LoVo (cell line): ENCODE results near the gene BIRC5.

Experiments
- DNase-seq: peaks from one replicate; pipeline ENCODE4 v3.0.0-alpha.2; 2016; ENCODE audit warnings: low spot score

Gene BIRC5

DNA sequence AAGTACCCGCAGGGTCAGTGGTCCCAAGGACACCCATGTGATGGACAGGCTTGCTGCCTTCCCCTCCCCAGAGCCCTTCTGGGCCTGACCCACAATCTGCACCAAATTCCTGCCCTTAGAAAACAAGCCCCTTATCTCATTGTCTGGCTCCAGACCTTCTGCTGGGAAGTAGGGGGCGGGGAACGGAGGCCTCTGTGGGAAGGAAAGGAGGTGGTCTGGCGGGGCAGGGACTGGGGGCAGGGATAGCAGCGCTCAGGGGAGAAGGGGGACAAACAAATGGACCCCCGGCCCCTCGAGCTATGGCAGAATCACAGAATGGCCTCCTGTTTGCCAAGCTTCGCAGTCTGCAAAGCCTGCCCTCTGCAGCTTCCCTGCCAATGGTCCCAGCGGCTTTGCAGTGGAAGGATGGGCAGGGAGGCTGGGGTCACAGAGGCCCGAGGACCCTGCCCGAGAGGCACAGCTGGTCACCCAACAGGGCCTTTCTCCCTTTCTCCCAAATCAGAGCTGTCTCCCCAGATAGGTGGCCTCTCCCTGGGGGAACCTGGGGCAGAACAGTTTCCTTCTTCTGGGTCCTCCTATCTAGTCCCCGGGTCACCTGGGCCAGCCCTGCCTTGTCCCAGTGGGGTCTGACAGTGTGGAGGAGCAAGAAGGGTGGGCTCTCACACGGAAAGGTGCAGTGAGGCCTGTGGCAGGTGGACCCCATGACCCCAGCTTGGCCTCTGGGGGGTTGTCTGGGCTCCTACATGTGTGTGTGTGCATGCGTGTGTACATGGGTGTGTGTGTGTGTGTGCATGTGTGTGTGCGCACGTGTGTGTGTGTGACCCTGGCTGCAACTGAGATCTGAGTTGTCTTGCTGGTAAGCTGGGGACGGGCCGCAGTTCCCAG, 42.9 kb downstream of the BIRC5 start:
- DNase-seq, result no peak

DNA sequence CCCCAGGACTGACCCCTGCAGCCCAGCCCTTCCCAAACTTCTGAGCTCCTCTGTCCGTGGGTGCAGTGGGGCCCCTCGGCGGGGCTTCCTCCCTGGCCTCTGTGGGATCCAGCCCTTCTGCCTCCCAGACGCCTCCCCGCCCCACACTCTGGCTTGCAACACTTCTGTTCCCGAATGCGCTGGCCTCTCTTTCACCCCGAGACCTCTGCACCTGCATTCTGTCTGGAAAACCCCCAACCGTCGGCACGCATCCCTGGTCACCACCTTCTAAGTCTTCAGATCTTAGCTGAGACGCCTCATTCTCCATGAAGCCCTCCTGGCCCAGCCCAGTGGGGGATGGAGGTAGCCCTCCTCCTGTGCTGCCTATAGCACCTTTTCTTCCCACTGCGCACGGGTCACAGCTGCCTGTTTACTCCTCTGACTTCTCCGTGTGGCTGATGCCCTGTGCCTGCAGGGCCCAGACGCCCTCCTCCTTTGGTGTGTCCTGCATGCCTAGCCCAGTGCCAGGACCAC, 43.8 kb downstream of the BIRC5 start:
- no peak for DNase-seq

DNA sequence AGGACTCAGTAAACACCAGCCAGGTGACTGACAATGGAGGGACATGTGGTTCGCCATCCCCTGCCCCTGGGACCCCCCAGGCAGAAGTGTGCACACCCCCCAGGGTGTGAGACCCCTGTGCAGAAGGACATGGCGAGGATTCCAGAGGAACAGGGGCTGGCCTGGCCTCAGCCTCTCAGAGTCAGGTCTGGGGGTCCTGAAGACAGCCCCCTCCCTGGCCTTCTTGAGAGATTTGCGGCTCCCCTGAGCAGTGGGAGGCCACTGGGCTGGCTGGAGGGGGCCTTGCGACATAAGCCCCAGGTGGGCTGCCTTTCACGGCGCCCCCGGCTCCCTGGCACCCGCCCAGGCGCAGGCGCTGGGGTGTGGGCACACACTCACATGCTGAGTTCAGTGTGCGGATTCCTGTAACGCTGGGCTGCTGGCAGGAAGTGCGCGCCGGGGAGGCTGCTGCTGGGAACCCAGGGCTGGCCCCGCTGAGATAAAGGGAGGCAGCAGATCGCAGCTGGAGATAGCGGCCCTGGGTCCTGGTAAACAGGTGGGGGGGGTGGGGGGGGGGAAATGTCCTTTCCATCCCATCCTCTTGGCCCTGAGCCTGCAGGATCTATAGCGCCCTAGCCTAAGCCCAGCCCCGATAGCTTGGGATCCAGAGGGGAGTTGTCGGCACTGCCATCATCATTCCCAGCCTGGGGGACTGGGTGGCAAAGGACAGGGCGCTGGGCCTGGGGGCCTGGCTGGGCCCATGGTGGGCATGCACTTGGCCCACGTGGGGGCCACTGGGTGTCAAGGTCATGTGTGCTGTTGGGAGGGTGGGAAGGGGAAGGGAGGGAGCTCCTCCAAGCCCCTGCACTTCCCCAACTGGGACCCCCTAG, 44.5 kb downstream of the BIRC5 start:
- DNase-seq, result no peak

DNA sequence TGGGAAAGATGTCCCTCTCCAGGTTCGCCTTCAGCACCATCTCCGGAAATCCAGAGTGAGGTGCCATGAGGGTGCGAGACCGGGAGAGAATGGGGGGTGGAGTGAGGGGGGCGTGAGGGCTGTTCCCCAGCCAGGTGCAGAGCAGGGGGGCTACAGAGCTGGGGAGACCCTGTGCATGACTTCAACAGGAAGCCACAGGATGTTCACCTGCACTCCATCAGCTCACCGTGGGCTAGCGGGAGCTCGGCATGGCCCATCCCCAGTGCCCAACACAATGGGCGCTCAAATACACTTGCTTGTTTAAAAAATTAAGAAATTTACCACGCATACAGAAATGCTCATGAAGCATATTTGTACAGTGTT, 45.1 kb downstream of the BIRC5 start:
- no peak for DNase-seq

DNA sequence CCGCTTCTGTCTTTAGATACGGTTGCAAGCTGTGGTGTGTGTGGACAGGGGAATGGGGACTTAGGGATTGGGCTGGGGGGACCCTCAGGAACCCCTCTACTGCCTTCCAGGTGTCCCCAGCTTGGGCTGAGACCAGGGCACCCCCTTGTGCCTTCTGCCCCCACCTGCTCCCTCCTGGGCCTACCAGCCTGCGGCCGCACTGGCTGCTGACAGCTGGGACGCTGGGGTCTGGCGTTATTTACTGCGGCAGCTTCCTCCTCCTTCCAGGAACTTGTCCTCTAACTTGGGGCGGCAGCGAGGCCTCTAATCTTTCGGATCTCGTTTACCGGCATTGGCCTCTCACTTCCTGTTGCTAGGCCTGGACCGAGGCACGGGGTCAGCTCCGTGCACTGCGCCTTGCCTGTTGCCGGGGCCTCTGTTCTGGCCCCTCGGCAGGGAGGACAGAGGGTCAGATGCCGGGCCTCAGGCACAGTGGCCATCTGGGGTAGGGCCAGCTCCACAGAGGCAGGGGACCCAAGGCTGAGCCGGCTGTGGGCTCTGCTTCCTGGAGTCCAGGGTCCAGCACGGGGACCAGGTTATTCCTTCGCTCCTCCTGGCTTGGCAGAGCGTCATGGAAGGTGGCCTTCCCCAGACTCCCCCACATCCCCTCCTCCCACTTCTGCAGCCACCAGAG, 49.1 kb downstream of the BIRC5 start:
- DNase-seq, result no peak

DNA sequence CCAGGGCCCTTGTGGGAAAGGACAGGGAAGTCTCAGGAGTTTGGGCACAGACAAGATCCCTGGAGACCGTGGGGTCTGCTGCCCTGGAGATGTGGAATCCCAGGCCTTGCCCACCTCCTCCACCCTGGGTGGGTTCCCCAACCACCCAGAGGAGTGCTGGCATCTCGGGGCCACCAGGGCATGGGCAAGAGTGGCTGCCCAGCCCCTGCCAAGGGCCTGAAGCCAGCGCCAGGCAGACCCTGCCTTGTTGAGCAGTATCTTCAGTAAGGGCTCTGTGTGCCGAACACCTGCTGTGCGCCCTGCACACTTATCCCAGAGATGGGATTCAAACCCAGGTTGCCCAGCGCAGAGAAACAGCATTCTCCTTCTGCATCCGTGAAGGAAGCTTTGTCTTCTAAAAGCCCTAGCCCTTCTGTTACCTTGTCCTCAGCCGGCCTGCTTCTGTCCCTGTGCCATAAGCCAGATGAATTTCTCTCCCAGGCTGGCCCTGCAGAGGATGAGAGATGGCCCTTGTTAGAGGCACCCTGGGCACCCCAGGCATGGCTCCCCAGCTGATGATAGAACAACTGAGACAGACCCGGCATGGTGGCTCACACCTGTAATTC, 49.8 kb downstream of the BIRC5 start:
- no peak for DNase-seq

DNA sequence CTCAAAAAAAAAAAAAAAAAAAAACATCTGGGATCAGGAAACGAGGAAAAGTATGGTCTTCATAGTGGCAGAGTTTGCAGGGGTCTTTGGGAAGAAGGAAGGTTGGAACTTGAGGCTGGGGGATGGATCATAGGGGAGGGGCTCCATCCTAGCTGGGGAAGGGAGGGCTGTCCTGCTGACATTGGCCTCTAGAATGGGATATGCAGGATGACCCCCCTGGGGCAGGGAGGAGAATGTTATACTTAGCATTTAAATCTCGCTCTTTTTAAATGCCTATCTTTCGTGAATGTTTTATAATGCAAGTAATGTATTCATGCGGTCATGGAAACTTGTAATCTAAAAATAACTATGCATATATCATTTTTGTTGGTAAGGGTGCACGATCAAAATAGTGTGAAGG, 50.5 kb downstream of the BIRC5 start:
- DNase-seq, result no peak

DNA sequence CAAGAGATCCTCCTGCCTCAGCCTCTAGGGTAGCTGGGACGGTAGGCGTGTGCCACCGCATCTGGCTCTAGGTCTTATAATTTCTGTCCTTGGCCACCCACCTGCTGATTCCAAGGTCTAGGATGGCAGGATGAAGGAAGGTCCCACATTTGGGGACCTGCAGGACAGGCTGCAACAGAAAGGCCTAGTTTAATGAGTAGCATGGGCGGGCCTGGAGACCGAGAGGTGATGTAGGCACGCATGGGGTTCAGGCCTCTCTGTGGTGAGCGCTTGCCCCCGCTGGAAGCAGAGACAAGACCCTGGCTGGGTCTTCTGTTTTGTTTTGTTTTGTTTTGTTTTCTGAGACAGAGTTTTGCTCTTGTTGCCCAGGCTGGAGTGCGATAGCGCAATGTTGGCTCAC, 51.1 kb downstream of the BIRC5 start:
- DNase-seq, result no peak

DNA sequence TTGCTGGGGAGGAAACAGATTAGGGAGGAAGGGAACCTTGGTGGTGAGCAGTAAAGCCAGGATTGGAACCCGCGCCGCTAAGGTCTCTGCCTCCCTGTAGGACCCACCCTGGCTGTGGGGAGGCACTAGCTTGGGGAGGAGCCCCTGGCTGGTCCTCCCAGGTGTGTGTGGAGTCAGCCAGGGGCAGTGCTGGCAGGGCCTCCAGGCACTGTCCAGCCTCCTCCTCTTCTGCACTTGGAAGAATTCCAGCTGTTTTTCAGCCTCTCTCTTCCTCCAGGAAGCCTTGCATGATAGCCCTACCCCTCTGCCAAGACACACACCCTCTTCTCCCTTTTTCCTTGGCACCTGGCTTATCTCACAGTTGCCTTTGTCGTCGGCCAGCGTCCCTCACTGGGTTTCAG, 52.2 kb downstream of the BIRC5 start:
- no peak for DNase-seq

DNA sequence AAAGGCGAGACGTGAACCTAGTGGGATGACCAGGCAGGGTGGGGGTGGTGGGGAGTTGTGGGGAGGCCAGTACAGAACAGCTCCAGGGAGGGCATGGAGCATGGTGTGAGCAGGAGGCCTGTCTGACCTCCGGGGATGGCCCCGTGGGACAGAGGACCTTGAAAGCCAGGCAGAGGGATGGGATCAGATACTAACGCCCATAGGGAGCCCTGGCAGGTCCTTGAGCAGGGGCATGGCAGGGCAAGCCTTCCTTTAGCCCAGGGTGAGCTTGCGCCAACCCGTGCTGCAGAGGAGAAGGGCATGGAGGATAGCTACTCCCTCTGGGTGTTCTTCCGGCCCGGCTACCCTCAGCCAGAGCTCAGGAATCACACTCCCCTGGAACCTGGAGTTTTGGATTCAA, 52.7 kb downstream of the BIRC5 start:
- no peak for DNase-seq

DNA sequence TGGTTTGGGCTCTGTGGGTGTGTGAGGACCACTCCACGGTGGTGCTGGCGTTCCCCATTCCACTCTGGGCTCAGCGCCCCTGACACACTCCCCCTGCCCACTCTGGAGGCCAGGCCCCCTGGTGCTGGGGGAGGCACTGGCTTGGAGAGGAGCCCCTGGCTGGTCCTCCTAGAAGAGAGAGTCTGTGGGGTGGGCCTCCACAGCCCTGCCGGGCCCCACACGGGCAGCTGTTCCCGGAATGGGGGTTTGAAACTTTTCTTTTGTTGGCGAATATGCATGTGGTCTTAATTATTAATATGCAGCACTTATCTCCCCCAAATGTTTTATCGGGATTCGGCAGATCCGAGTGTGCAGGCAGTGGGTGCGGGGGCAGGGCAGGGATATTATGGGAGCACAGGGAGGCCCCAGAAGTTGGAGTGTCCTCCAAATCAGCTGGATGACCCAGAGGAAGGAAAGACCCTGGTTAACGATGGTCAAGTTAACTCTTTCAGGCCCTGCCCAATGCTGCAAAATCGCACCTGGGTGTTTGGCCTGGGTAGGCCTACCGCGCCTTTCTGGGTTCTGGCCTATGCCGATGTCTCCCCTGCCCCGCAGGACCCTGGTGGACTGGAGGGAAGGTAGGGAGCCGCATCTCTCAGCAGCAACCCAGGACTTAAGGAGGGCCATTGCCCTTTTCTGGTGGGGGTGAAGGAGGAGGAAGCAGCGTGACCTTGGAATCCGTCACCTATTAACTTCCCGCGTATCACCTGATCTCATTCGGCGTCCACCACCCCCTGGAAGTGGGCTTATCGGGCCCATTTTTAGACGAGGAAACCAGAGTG, 53.4 kb downstream of the BIRC5 start:
- DNase-seq, result no peak

DNA sequence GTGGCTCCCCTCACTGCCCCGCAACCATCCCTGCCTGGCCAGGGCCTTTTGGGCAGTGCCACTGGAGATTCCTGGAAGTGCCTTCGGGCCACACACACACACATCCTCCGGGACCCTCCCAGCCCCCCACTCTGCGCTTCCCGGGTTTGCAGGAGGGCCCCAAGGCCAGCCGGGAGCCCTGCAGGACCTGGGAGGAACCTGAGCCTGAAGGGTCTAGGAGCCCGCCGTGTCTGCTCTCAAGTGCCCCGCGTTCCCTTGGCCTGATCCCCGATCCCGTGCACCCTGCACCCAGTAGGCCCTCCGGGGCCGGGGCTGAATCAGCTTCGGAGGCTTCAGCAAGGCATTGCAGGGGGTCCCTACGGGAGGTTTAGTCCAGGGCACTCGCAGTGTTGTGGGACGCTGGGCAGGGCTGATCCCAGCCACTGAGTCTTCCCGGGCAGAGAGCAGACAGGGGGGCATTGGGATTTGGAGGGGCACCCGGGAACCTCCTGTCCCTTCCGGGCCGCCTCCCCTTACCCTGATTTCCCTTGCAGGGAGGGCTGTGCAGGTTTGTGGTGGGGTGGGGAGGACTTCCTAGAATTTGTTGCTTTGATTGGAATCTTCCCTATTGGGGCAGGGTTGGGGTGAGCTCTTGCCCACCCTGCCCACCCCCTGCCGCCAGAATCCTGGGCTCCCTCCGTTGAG, 54.3 kb downstream of the BIRC5 start:
- no peak for DNase-seq

DNA sequence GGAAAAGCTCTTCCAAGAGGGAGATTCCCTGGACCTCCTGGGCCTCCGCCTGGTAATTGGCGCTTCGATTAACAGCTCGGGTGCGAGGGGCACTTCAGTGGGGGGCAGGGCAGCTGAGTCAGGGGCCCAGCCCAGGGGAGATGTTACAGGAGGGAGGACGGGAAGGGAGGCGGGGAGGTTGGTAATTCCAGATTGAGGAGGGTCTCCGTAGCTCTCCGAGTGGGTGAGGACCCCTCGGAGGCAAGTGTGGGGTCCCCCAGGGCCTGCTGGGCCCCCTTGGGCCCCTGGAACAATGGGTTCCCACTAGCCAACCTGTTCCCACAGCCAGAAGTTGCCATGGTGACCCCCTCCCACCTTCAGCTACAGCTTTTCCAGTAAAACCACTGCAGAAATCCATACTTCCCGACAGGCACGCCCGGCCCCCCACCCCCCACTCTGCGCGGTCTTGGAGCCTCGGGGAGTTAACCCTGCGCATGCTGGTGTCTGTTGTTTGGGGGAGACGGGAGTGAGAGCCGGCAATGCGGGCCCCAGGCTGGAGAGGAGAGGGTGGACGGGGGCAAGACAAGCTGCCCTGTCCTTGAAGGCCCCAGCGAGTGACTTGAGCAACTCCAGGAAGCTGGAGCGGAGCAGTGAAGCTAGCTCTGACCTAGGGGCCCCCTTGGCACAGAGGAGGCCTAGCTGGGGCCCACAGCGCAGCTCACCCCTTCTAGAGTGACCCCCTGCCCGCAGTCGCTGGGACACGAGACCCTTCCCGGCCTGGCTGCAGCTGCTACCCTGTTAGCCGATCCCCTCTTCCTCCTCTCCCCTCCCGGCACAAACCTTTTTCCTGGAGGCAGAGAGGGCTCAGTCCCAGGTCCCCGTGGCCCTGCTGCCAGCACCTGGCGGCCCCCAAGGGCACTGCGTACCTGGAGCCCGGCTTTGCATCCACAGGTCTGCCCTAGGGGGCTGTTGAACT, 55.2 kb downstream of the BIRC5 start:
- DNase-seq, result no peak

DNA sequence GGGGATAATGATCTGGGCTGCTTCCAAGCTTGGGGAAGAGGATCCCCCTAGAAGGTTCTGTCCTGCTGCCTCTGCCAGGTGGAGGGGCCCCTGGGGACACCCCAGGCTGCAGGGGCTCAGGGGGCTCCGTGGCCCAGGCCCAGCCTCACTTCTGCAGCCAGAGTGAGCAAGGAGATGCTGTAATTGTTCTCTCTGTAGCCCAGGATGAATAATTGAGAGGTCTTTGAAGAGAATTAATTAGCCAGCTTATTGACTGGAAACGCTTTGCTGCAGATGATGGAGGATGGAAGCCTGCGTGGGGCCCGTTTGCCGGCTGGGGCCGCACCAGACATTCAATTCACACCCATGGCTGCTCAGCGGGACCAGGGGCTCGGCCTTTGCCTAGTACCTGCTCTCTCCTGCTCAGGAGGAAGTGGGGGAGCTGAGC, 55.9 kb downstream of the BIRC5 start:
- no peak for DNase-seq

DNA sequence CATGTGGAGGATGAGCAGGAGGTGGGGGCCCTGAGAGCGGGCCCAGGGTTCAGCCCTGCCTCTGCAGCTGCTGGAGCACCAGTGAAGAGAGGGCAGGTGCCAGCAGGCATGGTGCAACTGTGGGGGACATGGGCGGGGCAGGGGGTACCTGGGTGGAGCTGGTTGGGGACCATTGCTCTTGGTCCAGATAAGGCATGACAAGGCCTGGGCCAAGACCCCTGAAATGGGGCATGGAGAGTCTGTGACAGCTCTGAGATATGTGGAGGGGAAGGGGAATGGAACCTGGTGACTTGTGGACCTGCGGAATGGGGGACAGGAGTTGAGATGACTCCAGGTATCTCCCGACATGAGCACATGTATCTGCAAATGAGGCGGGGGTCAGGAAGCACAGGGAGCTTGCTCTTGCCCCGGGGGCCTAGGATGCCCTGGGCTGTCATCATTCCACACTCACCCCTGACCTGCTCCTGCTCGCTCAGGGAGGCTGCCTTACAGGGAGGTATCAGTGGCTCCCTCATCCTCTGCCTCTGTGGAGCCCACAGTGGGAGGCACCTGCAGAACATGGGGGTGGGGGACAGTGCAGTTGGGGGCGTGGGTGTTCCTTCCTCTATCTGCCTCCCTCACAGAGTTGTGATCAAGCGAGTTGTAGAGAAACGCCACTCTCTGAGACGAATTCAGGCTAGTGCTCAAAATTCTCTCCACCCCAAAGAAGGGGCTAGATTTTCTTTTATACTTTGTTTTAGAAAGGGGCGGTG, 57.5 kb downstream of the BIRC5 start:
- DNase-seq, result no peak

DNA sequence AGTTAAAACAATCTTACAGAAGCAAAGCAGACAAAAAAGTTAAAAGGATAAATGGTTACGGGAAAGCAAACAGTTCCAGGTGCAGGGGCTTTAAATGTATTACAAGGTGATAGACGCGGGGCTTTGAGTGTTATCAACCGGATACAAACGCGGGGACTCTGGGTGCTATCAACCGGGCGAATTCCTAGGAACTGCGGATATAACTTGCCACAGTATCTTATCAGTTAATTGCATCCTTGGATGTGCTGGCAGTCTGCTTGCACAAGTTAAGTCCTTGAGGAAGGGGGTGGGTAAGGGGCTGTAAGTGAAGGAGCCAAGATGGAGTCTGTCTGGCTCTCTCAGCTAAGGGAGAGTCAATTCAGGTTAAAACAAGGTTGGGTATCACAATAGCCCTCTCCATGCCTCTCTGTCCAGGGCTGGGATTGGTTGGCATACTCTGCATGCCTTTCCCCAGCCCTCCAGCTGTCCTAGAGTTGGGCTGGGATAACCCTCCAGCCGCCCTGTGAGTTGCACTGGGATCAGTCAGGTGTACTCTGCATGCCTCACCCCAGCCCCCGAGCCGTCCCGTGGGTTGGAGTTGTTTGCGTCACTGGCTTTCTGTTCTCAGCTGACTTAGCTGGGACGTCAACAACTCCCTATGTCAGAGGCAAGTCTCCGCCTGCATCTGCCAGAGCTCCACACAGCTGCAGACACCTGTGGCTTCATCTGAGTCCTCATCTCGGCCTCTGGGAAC, 58.3 kb downstream of the BIRC5 start:
- peak; percentile 2 for DNase-seq

DNA sequence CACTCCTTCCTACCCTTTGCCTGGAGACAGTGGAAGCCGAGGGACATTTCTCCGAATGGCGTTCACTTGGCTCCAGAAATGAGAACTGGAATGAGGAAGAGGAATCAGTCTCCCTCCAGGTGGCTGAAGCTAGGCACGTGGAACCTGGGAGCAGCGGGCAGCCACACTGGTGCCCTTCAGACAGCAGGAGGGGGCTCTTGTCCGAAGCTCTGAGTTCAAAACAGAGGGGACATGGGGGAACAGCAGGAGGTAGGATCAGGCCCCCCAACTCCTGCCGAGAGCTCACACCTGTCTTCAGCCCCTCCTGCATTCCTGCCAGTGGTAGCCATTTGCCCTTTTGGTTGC, 58.8 kb downstream of the BIRC5 start:
- DNase-seq, result no peak

DNA sequence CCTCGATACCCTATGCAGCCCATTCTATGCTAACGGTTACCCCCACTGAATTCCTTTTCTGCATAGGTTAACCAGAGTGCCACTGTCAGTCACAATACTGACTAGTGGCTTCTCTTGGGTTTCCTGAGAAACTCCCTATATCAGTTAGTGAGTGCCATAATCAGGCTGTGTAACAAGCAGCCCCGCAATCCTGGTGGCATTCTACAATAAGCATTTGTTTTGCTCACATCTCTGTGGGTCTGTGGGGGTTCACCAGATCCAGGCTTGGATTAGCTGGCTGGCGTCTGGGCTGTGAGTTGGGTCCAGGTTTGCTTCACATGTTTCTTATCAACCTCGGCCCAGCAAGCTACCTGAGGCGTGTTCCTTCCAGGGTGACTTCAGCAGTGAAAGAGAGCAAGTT, 59.8 kb downstream of the BIRC5 start:
- DNase-seq, result no peak
